Measurements from ENCODE around the gene STK40.

The STK40 gene

DNA sequence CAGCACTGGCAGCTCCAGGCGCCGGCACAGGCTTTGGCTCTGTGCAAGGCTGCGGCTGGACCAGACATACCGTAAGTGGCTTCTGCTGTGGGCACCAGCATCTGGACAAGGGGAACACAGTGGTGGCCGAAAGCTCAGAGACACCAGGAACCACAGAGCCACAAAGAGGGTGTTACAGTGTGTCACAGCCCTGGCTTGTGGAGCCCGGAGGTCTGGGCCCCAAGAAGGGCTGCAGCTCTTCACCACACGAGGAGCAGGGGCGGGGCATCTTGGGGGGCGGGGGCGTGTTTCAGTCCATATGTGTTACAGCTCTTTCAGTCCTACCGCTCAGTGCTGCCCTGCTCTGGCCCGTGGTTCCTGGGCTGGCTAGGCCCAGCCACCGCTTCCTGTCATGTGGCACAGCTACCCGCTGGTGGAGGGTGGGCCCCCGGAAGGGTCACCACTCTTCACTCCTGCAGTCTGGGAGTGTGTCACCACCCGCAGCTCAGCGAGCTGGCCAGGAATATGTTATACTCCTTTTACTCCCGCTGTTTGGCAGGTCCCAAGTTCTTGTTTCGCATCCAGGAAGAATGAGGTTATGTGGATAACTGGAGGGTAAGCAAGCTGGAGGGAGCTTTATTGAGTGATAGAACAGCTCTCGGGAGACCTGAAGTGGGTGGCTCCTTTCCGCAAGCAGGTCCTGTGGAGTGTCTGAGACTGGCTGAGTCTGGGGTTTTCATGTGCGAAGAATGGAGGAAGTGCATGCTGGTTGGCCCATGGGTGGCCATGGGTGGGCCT lies 15.3 kb upstream of the STK40 start:
- TF ChIP-seq, protein P1, sequence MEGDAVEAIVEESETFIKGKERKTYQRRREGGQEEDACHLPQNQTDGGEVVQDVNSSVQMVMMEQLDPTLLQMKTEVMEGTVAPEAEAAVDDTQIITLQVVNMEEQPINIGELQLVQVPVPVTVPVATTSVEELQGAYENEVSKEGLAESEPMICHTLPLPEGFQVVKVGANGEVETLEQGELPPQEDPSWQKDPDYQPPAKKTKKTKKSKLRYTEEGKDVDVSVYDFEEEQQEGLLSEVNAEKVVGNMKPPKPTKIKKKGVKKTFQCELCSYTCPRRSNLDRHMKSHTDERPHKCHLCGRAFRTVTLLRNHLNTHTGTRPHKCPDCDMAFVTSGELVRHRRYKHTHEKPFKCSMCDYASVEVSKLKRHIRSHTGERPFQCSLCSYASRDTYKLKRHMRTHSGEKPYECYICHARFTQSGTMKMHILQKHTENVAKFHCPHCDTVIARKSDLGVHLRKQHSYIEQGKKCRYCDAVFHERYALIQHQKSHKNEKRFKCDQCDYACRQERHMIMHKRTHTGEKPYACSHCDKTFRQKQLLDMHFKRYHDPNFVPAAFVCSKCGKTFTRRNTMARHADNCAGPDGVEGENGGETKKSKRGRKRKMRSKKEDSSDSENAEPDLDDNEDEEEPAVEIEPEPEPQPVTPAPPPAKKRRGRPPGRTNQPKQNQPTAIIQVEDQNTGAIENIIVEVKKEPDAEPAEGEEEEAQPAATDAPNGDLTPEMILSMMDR (IDR thresholded peaks at IDR 0.05; ENCODE audit: extremely low read depth, insufficient read depth, missing control alignments) = no peak
- DNase-seq (ENCODE audit: low spot score) = no peak
- in situ Hi-C loops (cut with MboI; ENCODE audit: low pct_unique_long_range_greater_than_20kb, low sequenced_read_pairs, unreplicated experiment) = loop anchor here (25.0 kb wide), 1 partner anchor 264 kb away; the partner anchor contains the start of genes COL8A2 and TRAPPC3

DNA sequence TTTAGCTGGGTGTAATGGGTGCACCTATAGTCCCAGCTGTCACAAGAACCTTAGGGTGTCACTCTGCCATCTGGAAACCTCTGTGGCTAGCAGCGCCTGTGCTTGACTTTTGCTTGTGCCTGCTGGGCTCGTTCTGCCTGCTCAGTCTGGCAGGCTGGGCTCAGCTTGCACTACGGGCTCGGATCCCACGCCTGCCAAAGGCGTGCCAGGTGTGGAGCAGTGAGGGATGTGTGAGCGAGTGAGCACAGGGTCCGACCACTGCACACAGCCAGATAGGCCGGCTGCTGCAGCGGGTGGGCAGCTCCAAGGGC lies 14.7 kb upstream of the STK40 start:
- DNase-seq (ENCODE audit: low spot score) = no peak
- in situ Hi-C loops (cut with MboI; ENCODE audit: low pct_unique_long_range_greater_than_20kb, low sequenced_read_pairs, unreplicated experiment) = loop anchor here (25.0 kb wide), 1 partner anchor 263 kb away; the partner anchor contains the start of genes COL8A2 and TRAPPC3
- TF ChIP-seq, protein P1 (IDR thresholded peaks at IDR 0.05; ENCODE audit: extremely low read depth, insufficient read depth, missing control alignments) = no peak

DNA sequence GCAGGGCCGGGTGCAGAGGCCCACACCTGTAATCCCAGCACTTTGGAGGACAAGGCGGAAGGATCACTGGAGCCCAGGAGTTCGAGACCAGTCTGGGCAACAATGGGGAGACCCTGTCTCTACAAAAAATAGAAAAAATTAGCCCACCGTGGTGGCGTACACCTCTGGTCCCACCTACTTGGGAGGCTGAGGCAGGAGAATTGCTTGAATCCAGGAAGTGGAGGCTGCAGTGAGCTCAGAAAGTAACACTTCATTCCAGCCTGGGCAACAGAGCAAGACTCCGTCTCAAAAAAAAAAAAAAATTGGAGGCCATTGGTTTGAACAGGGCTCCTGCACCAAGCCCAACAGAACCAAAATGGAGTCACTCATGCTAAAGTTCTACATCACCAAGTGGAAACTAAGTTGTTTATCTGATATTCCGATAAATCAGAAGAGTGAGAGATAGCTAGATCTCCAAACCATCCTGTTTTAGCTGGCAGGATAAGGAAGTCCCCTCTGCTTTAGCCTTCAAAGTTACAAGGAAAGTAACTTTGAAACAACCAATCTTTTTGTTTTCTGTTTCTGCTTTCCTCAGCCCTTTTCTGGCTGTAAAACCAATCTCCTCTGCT lies 12.8 kb upstream of the STK40 start:
- TF ChIP-seq, protein P1 (IDR thresholded peaks at IDR 0.05; ENCODE audit: extremely low read depth, insufficient read depth, missing control alignments) = no peak
- in situ Hi-C loops (cut with MboI; ENCODE audit: low pct_unique_long_range_greater_than_20kb, low sequenced_read_pairs, unreplicated experiment) = no loop called here
- DNase-seq (ENCODE audit: low spot score) = no peak

DNA sequence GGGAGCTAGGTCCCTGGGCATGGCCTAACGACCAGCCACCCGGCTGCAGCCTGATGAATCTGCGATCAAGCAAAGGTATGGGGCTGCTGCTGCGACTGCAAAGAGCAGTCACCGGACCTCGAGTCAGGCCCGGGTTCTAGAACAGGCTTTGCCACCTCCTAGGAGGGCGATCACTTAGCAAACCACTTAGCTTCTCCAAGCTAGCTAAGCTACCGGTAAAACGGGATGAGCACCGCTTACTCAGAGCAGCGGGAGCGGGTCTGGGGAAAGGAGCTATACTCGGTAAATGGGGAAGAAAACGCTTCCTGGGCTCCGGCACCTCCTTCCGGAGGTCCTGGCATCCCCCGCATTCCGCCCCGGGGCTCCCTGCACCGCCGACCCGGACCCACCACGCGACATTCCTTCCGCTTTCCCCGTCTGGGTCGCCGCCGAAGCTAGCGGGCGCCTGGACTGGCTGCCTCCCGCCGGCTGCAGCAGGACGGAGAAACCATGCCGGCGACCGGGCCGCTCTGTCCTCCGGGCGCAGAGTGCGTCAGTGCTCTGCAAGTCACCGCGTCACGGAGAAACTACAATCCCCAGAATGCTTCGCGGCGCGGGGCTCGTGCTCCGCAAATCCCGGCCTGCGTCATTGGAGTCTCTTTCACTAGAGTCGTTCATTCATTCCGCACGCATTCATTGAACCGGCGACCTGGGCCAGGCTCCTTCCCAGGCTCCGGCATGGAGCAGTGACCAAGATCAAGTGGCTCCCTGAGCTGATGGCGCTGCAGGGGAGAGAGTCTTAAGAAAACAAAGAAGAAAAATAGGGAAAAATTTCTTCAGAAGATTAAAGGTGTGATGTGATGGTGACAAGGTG lies 11.9 kb upstream of the STK40 start, which contains the start of gene LSM10:
LSM10 (minus strand) TSS at position 531 of the 853 bp plus-strand sequence. CDS start 3,779 bp downstream, outside the sequence.
- DNase-seq (ENCODE audit: low spot score) = peak; percentile 93
- TF ChIP-seq, protein P1 (IDR thresholded peaks at IDR 0.05; ENCODE audit: extremely low read depth, insufficient read depth, missing control alignments) = no peak
- in situ Hi-C loops (cut with MboI; ENCODE audit: low pct_unique_long_range_greater_than_20kb, low sequenced_read_pairs, unreplicated experiment) = no loop called here

DNA sequence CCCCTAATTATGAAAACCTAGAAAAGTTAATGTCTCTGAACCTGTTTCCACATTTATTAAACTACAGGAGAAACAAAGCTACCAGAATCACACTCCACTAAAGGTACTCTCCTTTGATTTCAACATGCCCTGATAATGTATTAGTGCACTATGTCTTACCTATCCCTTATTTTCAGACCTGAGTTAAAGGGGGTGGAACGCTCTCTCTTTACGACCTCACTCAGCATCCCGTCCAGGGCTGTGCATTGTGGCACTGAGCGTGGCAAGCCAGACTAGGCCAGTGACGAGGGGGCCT lies 11.3 kb upstream of the STK40 start:
- TF ChIP-seq, protein P1 (IDR thresholded peaks at IDR 0.05; ENCODE audit: extremely low read depth, insufficient read depth, missing control alignments) = no peak
- in situ Hi-C loops (cut with MboI; ENCODE audit: low pct_unique_long_range_greater_than_20kb, low sequenced_read_pairs, unreplicated experiment) = no loop called here
- no peak for DNase-seq (ENCODE audit: low spot score)

DNA sequence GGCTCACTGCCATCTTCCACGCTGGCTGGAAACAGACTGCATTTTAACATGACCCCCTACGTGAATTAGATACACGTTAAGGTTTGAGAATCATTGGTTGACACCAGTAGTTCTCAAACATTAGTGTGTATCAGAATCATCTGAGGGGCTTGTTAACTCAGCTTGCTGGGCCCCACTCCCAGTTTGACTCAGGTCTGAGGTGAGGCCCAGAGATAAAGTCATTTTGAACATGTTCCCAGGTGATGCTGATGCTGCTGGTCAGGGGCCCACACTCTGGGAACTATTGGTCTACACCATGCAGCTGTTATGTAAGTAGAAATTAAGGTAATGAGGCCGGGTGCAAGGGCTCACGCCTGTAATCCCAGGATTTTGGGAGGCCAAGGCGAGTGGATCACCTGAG lies 10.6 kb upstream of the STK40 start:
- DNase-seq (ENCODE audit: low spot score) = no peak
- in situ Hi-C loops (cut with MboI; ENCODE audit: low pct_unique_long_range_greater_than_20kb, low sequenced_read_pairs, unreplicated experiment) = no loop called here

More for the DNA sequence above, 10.6 kb upstream of the STK40 start:
- TF ChIP-seq, protein P1 (IDR thresholded peaks at IDR 0.05; ENCODE audit: extremely low read depth, insufficient read depth, missing control alignments) = no peak
